Immature natural killer cell (primary cell): ENCODE data around the gene CFAP90. TPM values are rescaled to one million over a fixed set of nuclear protein-coding genes. Genes with fewer than 3 reads are reported as not detected.

Experiments used
- DNase-seq, 3 donors: peaks; one replicate each; pipeline ENCODE4 v3.0.0; 2022; ENCODE audit warnings: mixed read lengths in 1 of 3
- H3K27ac Mint-ChIP-seq, 6 donors: one replicate each; pipeline ENCODE4 v1.8.0; 2020; ENCODE audit warnings: mixed read lengths in 6 of 6, mild to moderate bottlenecking in 5 of 6, inconsistent platforms in 4 of 6, moderate library complexity in 3 of 6
- H3K27me3 Mint-ChIP-seq, 3 donors: one replicate each; pipeline ENCODE4 v1.8.0; 2020 to 2021; ENCODE audit warnings: low read depth in 3 of 3, mild to moderate bottlenecking in 3 of 3, mixed read lengths in 3 of 3, moderate library complexity in 3 of 3, inconsistent platforms in 1 of 3
- H3K36me3 Mint-ChIP-seq, 3 donors: one replicate each; pipeline ENCODE4 v1.8.0; 2020; ENCODE audit warnings: mixed read lengths in 3 of 3, inconsistent platforms in 2 of 3, mild to moderate bottlenecking in 2 of 3
- H3K4me1 Mint-ChIP-seq, 2 donors: one replicate each; pipeline ENCODE4 v1.8.0; 2020; ENCODE audit warnings: inconsistent platforms in 2 of 2, mild to moderate bottlenecking in 2 of 2, mixed read lengths in 2 of 2, moderate library complexity in 1 of 2
- H3K4me3 Mint-ChIP-seq, 5 donors: one replicate each; pipeline ENCODE4 v1.8.0; 2020; ENCODE audit warnings: mild to moderate bottlenecking in 5 of 5, mixed read lengths in 5 of 5, inconsistent platforms in 3 of 5, moderate library complexity in 3 of 5
- H3K9me3 Mint-ChIP-seq, 6 donors: one replicate each; pipeline ENCODE4 v1.8.0; 2020; ENCODE audit warnings: mild to moderate bottlenecking in 6 of 6, mixed read lengths in 6 of 6, inconsistent platforms in 4 of 6, moderate library complexity in 3 of 6
- polyA plus RNA-seq, 3 donors: library from polyadenylated mRNA; unstranded; fragments of 300-500 nt; fragmentation: Illumina TruSeq; gene quantifications; one replicate each; pipeline ENCODE4 v1.2.3, GENCODE V29; 2021

The CFAP90 gene
- polyA plus RNA-seq, 3 donors from 2014 or later = not detected

GRCh38 chr5:7875151-7875550 lies 24.2 kb upstream of the CFAP90 start:
- Mint-ChIP-seq H3K36me3 (peaks cover 8 to 44% (median 32%) of the 10 kb centered on the region in 3 donors), H3K9me3 (no peaks in the 10 kb centered on the region), H3K27me3 (peaks cover 0 to 3% (median 0%) of the 10 kb centered on the region in 3 donors), H3K4me1 (peaks cover 44 to 86% of the 10 kb centered on the region in 2 donors), H3K4me3 (no peak overlapping the region), H3K27ac (no peak overlapping the region)
- DNase-seq = no peak

GRCh38 chr5:7874639-7875038 lies 23.7 kb upstream of the CFAP90 start:
- no peak for DNase-seq
- Mint-ChIP-seq H3K4me1 (peaks cover 47 to 91% of the 10 kb centered on the region in 2 donors), H3K27ac (no peak overlapping the region), H3K36me3 (peaks cover 8 to 44% (median 32%) of the 10 kb centered on the region in 3 donors), H3K9me3 (no peaks in the 10 kb centered on the region), H3K27me3 (peaks cover 0 to 3% (median 0%) of the 10 kb centered on the region in 3 donors), H3K4me3 (no peak overlapping the region)

DNA sequence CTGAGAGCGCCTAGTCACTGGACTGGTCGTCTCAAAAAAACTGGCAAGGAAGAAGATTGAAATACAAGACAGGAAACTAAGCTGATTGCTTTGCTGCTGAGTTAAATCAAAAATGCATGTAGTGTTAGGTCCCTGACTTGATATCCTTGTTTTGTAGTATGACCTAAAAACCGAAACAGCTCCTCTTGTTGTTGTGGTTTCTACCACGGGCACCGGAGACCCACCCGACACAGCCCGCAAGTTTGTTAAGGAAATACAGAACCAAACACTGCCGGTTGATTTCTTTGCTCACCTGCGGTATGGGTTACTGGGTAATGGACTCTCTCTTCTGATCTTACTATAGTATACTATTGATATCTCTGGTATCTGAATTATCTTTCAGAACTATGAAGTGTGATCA lies 22.3 kb upstream of the CFAP90 start:
- H3K27me3 Mint-ChIP-seq = peaks cover 0 to 6% (median 0%) of the 10 kb centered on the region in 3 donors
- H3K9me3 Mint-ChIP-seq = no peaks in the 10 kb centered on the region
- peak in 1 of 3 donors; percentile 23 for DNase-seq
- peak overlapping the region in 5 of 6 donors; percentile 23 to 86 (median 82) for H3K27ac Mint-ChIP-seq
- peaks cover 53 to 88% of the 10 kb centered on the region in 2 donors for H3K4me1 Mint-ChIP-seq
- peak overlapping the region in 3 of 5 donors; percentile 5 to 66 (median 5) for H3K4me3 Mint-ChIP-seq
- H3K36me3 Mint-ChIP-seq = peaks cover 8 to 35% (median 22%) of the 10 kb centered on the region in 3 donors

- Mint-ChIP-seq H3K36me3 (peaks cover 8 to 29% (median 16%) of the 10 kb centered on the region in 3 donors), H3K4me3 (peak overlapping the region in 2 of 5 donors; percentile 5 to 66), H3K9me3 (no peaks in the 10 kb centered on the region), H3K27ac (peak overlapping the region in 5 of 6 donors; percentile 40 to 86 (median 82)), H3K27me3 (peaks cover 0 to 6% (median 0%) of the 10 kb centered on the region in 3 donors), H3K4me1 (peaks cover 58 to 88% of the 10 kb centered on the region in 2 donors)
- no peak for DNase-seq
These were observed 21.7 kb upstream of the CFAP90 start for GRCh38 chr5:7872517-7873130.

DNA sequence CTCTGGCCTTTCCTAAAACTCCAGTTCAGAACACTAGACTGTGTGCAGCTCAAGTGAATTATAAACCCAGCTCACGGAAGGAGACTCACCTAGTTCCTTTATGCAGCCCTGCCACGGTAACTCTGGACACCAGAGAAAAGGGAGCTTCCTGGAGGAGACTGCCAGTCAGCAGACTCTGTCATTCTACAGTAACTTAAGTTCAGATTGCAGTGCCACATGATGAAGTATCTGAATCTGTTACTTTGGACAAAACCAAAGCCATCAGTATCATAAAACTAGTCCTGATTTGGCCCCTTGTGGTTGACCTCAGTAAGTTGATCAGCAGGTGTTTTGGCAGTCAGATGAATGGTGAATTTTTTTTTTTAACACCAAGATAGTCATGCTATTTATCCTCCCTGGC lies 20.7 kb upstream of the CFAP90 start:
- DNase-seq = no peak
- Mint-ChIP-seq H3K27me3 (peaks cover 0 to 6% (median 0%) of the 10 kb centered on the region in 3 donors), H3K4me1 (peaks cover 63 to 89% of the 10 kb centered on the region in 2 donors), H3K27ac (peak overlapping the region; percentile 7 to 82 (median 48)), H3K36me3 (peaks cover 8 to 20% (median 10%) of the 10 kb centered on the region in 3 donors), H3K9me3 (no peaks in the 10 kb centered on the region), H3K4me3 (peak overlapping the region in 3 of 5 donors; percentile 1 to 40 (median 22))

GRCh38 chr5:7869474-7870136 lies 18.7 kb upstream of the CFAP90 start:
- Mint-ChIP-seq H3K36me3 (peaks cover 0 to 16% (median 0%) of the 10 kb centered on the region in 3 donors), H3K9me3 (no peaks in the 10 kb centered on the region), H3K27me3 (peaks cover 0 to 6% (median 0%) of the 10 kb centered on the region in 3 donors), H3K27ac (peak overlapping the region; percentile 73 to 90 (median 86)), H3K4me3 (peak overlapping the region; percentile 90 to 97 (median 94)), H3K4me1 (peaks cover 67 to 93% of the 10 kb centered on the region in 2 donors)
- DNase-seq = peak in 2 of 3 donors; percentile 39 to 42

GRCh38 chr5:7868773-7869473 lies 18.0 kb upstream of the CFAP90 start, which contains the start of the genes FASTKD3 and MTRR:
FASTKD3 (minus strand) TSS chr5:7869031; CDS start chr5:7868083, 948 bp downstream.
MTRR (plus strand) TSS chr5:7869148; CDS start chr5:7870795, 1,647 bp downstream.
- Mint-ChIP-seq H3K36me3 (peaks cover 0 to 14% (median 0%) of the 10 kb centered on the region in 3 donors), H3K27me3 (peaks cover 0 to 6% (median 0%) of the 10 kb centered on the region in 3 donors), H3K4me1 (peaks cover 65 to 86% of the 10 kb centered on the region in 2 donors), H3K4me3 (peak within 1 kb of the TSS; percentile 95 to 99 (median 97)), H3K27ac (peak within 1 kb of the TSS; percentile 82 to 94 (median 94)), H3K9me3 (no peaks in the 10 kb centered on the region)
- peak; percentile 87 to 89 (median 87) for DNase-seq

- peaks cover 61 to 81% of the 10 kb centered on the region in 2 donors for H3K4me1 Mint-ChIP-seq
- no peaks in the 10 kb centered on the region for H3K9me3 Mint-ChIP-seq
- no peak for DNase-seq
- peaks cover 0 to 12% (median 2%) of the 10 kb centered on the region in 3 donors for H3K36me3 Mint-ChIP-seq
- peak overlapping the region; percentile 82 to 94 (median 94) for H3K27ac Mint-ChIP-seq
- H3K4me3 Mint-ChIP-seq = peak overlapping the region; percentile 95 to 99 (median 97)
- peaks cover 0 to 6% (median 0%) of the 10 kb centered on the region in 3 donors for H3K27me3 Mint-ChIP-seq
These were observed 17.5 kb upstream of the CFAP90 start for GRCh38 chr5:7868427-7868772.

DNA sequence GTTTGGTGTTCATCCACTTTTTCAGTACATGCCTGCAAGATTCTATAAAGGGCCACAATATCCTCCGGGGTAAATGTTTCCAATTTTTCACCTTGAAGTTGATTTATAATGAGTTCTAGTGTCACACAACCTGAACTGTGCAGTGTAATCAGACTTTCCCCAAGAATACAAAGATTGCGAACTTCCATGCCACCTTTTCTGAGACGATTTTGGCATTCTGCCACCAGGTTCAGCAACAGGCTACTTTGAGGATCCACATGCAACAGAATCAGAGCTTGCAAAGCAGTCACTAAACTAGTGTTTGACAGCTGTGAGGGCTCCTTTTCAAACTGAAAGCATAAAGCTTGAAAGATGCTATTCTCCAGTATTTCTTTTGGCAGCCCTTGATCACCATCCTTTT lies 16.3 kb upstream of the CFAP90 start:
- peak overlapping the region; percentile 46 to 97 (median 56) for H3K4me3 Mint-ChIP-seq
- peaks cover 0 to 6% (median 0%) of the 10 kb centered on the region in 3 donors for H3K27me3 Mint-ChIP-seq
- DNase-seq = no peak
- peak overlapping the region in 2 of 6 donors; percentile 41 to 53 for H3K27ac Mint-ChIP-seq
- H3K36me3 Mint-ChIP-seq = peaks cover 3 to 20% (median 8%) of the 10 kb centered on the region in 3 donors
- no peaks in the 10 kb centered on the region for H3K9me3 Mint-ChIP-seq
- H3K4me1 Mint-ChIP-seq = peaks cover 51 to 69% of the 10 kb centered on the region in 2 donors

GRCh38 chr5:7866196-7866595 lies 15.3 kb upstream of the CFAP90 start:
- DNase-seq = no peak
- Mint-ChIP-seq H3K9me3 (no peaks in the 10 kb centered on the region), H3K27ac (no peak overlapping the region), H3K4me1 (peaks cover 40 to 59% of the 10 kb centered on the region in 2 donors), H3K27me3 (peaks cover 0 to 5% (median 0%) of the 10 kb centered on the region in 3 donors), H3K36me3 (peaks cover 3 to 26% (median 16%) of the 10 kb centered on the region in 3 donors), H3K4me3 (peak overlapping the region in 1 of 5 donors; percentile 22)

DNA sequence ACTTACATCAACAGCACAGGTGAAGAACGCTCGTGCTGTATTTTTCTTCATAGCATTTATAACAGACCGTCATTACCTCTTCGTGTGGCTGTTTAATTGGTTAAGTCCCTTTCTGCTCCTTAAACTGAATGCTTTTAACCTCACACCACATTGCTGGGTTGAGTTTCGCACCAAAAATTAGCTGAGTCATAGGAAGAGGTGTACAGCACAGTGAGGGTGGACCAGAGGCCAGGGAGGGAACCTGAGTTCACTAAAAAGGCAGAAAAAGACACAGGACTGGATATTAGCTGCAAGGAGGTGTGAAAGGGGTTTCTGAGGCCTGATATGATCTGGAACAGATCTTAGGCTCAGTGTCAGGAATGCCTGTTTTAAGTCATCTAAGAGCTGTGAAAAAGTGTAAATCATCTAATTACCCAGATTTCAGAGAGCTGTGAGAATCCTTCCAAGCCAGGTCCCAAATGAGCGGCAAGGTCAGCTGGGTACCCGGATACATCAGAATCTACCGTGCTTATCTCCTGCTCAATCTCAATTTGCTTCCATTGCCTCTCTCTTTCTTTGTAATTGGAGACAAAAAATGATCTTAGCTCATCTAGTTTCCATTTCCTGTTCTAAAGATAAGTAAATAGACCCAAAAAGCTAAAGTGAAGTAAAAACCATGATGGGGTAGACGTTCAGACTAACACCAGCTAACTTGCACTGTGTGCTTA lies 7.1 kb upstream of the CFAP90 start:
- Mint-ChIP-seq H3K9me3 (no peaks in the 10 kb centered on the region), H3K4me1 (peaks cover 0 to 4% of the 10 kb centered on the region in 2 donors), H3K27me3 (no peaks in the 10 kb centered on the region), H3K27ac (no peak overlapping the region), H3K4me3 (no peak overlapping the region), H3K36me3 (peaks cover 10 to 35% (median 33%) of the 10 kb centered on the region in 3 donors)
- no peak for DNase-seq

GRCh38 chr5:7857361-7857760 lies 6.4 kb upstream of the CFAP90 start:
- Mint-ChIP-seq H3K9me3 (no peaks in the 10 kb centered on the region), H3K4me3 (no peak overlapping the region), H3K27me3 (no peaks in the 10 kb centered on the region), H3K27ac (no peak overlapping the region), H3K36me3 (peaks cover 7 to 29% (median 27%) of the 10 kb centered on the region in 3 donors), H3K4me1 (peaks cover 2 to 11% of the 10 kb centered on the region in 2 donors)
- no peak for DNase-seq

DNA sequence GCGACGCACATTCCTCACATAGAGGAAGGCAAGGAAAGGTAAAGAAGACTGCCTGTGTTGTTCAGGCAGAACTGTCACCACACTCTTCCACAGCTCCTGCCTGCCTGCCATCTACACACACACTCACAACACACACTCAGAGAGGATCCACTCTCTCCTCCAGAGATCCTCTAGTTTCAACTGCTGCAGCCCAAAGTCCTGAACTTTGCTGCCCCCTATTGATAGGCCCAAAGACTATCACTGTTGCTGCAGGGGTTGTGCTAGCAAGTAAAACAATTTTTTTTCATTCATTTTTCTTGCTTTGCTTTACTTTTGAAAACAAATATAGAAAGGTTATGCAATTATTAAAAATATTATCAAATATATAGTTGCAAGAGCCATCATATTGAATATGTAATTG lies 5.9 kb upstream of the CFAP90 start:
- H3K27me3 Mint-ChIP-seq = no peaks in the 10 kb centered on the region
- DNase-seq = no peak
- no peak overlapping the region for H3K27ac Mint-ChIP-seq
- H3K4me1 Mint-ChIP-seq = peaks cover 7 to 16% of the 10 kb centered on the region in 2 donors
- no peaks in the 10 kb centered on the region for H3K9me3 Mint-ChIP-seq
- peaks cover 7 to 28% (median 25%) of the 10 kb centered on the region in 3 donors for H3K36me3 Mint-ChIP-seq
- no peak overlapping the region for H3K4me3 Mint-ChIP-seq
